K562 (cell line): Measurements from ENCODE around the gene UQCRHL. TPM values are rescaled to one million over a fixed set of nuclear protein-coding genes. Genes with fewer than 3 reads are reported as not detected.

Experiments
- ARID1B ChIP-seq: fragments of 450-650 bp; IDR thresholded peaks from 2 replicates; pipeline ENCODE4 v1.6.1; 2016; ENCODE audit warnings: antibody characterized with exemption, mild to moderate bottlenecking, inconsistent platforms
- ERF ChIP-seq: fragments of 450-650 bp; formaldehyde crosslinking; IDR thresholded peaks from 2 replicates; pipeline ENCODE4 v1.4.0; 2020; ENCODE audit warnings: mild to moderate bottlenecking, mixed read lengths
- FUS ChIP-seq: fragments of 200-400 bp; formaldehyde crosslinking; optimal IDR thresholded peaks from 2 replicates; pipeline ENCODE3; 2017; ENCODE audit warnings: low read depth, low read length
- HMGN3 ChIP-seq: IDR thresholded peaks from 2 replicates; pipeline ENCODE4 v1.6.1; 2011; ENCODE audit warnings: borderline replicate concordance, low read depth, mild to moderate bottlenecking, mixed read lengths, low read length; ENCODE audit not compliant: insufficient read length; ENCODE audit errors: extremely low read depth
- HOXB6 ChIP-seq: fragments of 250-450 bp; sonication (Bioruptor Pico); IDR thresholded peaks from 2 replicates; pipeline ENCODE4 v1.5.1; 2022; ENCODE audit warnings: mild to moderate bottlenecking, borderline replicate concordance
- MAX ChIP-seq: sonication (generic); formaldehyde crosslinking; IDR thresholded peaks from 2 replicates; pipeline ENCODE4 v1.9.0; 2022; ENCODE audit warnings: mild to moderate bottlenecking, missing genetic modification reagents
- MNT ChIP-seq, 2 experiments: fragments of 450-650 bp; conservative IDR thresholded peaks; 2 replicates each; pipeline ENCODE4 v1.6.1; 2017; ENCODE audit warnings: mild to moderate bottlenecking in 2 of 2, moderate library complexity in 2 of 2
- NFRKB ChIP-seq: fragments of 450-650 bp; IDR thresholded peaks from 2 replicates; pipeline ENCODE4 v1.6.1; 2016; ENCODE audit warnings: low read depth
- POLR2AphosphoS5 ChIP-seq: IDR thresholded peaks from 2 replicates; pipeline ENCODE4 v1.6.1; 2011; ENCODE audit warnings: mild to moderate bottlenecking, low read depth, low read length, moderate library complexity; ENCODE audit not compliant: control insufficient read depth, insufficient read depth
- RBM39 ChIP-seq: fragments of 200-400 bp; formaldehyde crosslinking; optimal IDR thresholded peaks from 2 replicates; pipeline ENCODE3; 2018; ENCODE audit warnings: low read depth, low read length
- RCOR1 ChIP-seq, 2 experiments: IDR thresholded peaks; 2 replicates each; pipeline ENCODE4 v1.6.1; 2012; ENCODE audit warnings: low read depth in 2 of 2, low read length in 2 of 2, borderline replicate concordance in 1 of 2, improper control_type of control experiment in 1 of 2
- SIN3A ChIP-seq, 2 experiments: fragments of 150-350 bp in 1 of 2; IDR thresholded peaks; 2 replicates each; pipeline ENCODE4 v1.6.1; 2011 to 2016; ENCODE audit warnings: borderline replicate concordance in 2 of 2, low read depth in 2 of 2, low read length in 2 of 2, mild to moderate bottlenecking in 2 of 2, moderate library complexity in 2 of 2; ENCODE audit not compliant: control insufficient read depth in 1 of 2
- SRSF7 ChIP-seq: fragments of 200-400 bp; formaldehyde crosslinking; optimal IDR thresholded peaks from 2 replicates; pipeline ENCODE3; 2017; ENCODE audit warnings: mild to moderate bottlenecking, low read depth, low read length
- TBP ChIP-seq: optimal IDR thresholded peaks from 2 replicates; pipeline ENCODE3; 2011; ENCODE audit warnings: low read depth, low read length, improper control_type of control experiment
- ZKSCAN1 ChIP-seq: fragments of 150-350 bp; IDR thresholded peaks from 2 replicates; pipeline ENCODE4 v1.6.1; 2016; ENCODE audit warnings: low read depth, low read length
- ZNF232 ChIP-seq: sonication (generic); formaldehyde crosslinking; IDR thresholded peaks from 2 replicates; pipeline ENCODE4 v1.8.0; 2022; ENCODE audit warnings: mild to moderate bottlenecking, missing genetic modification reagents
- ZNF395 ChIP-seq: fragments of 200-800 bp; sonication (Bioruptor generic); IDR thresholded peaks from 2 replicates; pipeline ENCODE4 v1.6.1; 2017; ENCODE audit warnings: missing genetic modification characterization, missing compliant biosample characterization
- ZNF609 ChIP-seq: sonication (generic); formaldehyde crosslinking; IDR thresholded peaks from 2 replicates; pipeline ENCODE4 v1.8.1; 2023; ENCODE audit warnings: missing genetic modification reagents, mild to moderate bottlenecking, borderline replicate concordance
- polyA plus RNA-seq, 8 experiments: library from polyadenylated mRNA; depleted of rRNA in 4 of 8; stranded (reverse) in 5 of 8; unstranded in 3 of 8; fragments of >200 nt; fragmentation: Nextera tagmentation in 2 of 8; fragmentation: Illumina TruSeq in 1 of 8; extraction: Ambion mirVana in 2 of 8; extraction: Trizol in 1 of 8; gene quantifications; 2 replicates each; pipeline versions ENCODE4 v1.2.1 to v1.2.3, GENCODE V29; 2011 to 2014; ENCODE audit warnings: inconsistent platforms in 1 of 8, missing spikeins in 1 of 8
- total RNA-seq, 7 experiments: library from RNA; depleted of rRNA in 6 of 7; stranded (reverse); fragments of >200 nt in 6 of 7; fragmentation: Illumina TruSeq in 2 of 7; extraction: Trizol in 2 of 7; gene quantifications; 2 replicates each; pipeline versions ENCODE4 v1.2.1 to v1.2.3, GENCODE V29; 2011 to 2021; ENCODE audit warnings: low replicate concordance in 1 of 7

Gene UQCRHL
- total and polyA plus RNA-seq, 9 of the 15 experiments (the other 6 are each of a cell fraction or from before 2014, with no cell fraction given) = 5.1 to 41.3 (median 21.8) TPM

- TF ChIP-seq SRSF7 (no peak), ZNF395 (CRISPR knock-in tag) (peak; percentile 91), ERF (CRISPR knock-in tag) (peak; percentile 90), ARID1B (no peak; the same call in 1 of the 2 replicates), ZKSCAN1 (peak; percentile 73), SIN3A (IDR thresholded peaks at IDR 0.05; ENCODE audit: borderline replicate concordance in 2 of 2, control insufficient read depth in 1 of 2, low read depth in 2 of 2, low read length in 2 of 2) (0 out of 4 replicates have a peak, but pooled peaks of 1 of the 2 experiments have one; percentile 20), HMGN3 (peak; percentile 94), TBP (peak; percentile 92), NFRKB (peak; percentile 18; the same call in 1 of the 2 replicates), POLR2AphosphoS5 (peak; percentile 69), MAX (CRISPR knock-in tag) (peak; percentile 23; the same call in 1 of the 2 replicates), ZNF609 (CRISPR knock-in tag) (0 out of 2 replicates have a peak, but pooled peaks have one; percentile 74), RBM39 (no peak), ZNF232 (CRISPR knock-in tag) (no peak), HOXB6 (CRISPR knock-in tag) (no peak), MNT (conservative IDR thresholded peaks at IDR 0.05) (0 out of 4 replicates have a peak, but pooled peaks of 1 of the 2 experiments have one; percentile 10), FUS (no peak), RCOR1 (IDR thresholded peaks at IDR 0.05; ENCODE audit: borderline replicate concordance in 1 of 2, low read depth in 2 of 2, low read length in 2 of 2) (peak in 1 of 2 experiments; percentile 70; a peak in 2 of 4 replicates)
These were observed 39.8 kb upstream of the UQCRHL start, which contains the start of gene SPEN (continued) for GRCh38 chr1:15847100-15847892.
